ENCODE data around the gene OPCML.

The OPCML gene

GRCh38 chr11:133075351-133075750 lies 456.9 kb downstream of the OPCML start:
- DNase-seq (ENCODE audit: low read depth, low spot score): no peak

GRCh38 chr11:133072858-133073582 lies 459.3 kb downstream of the OPCML start:
- no peak for DNase-seq (ENCODE audit: low read depth, low spot score)

GRCh38 chr11:133072378-133072777 lies 459.9 kb downstream of the OPCML start:
- no peak for DNase-seq (ENCODE audit: low read depth, low spot score)

- no peak for DNase-seq (ENCODE audit: low read depth, low spot score)
Measured at GRCh38 chr11:133070791-133071190, 461.5 kb downstream of the OPCML start.

- no peak for DNase-seq (ENCODE audit: low read depth, low spot score)
Measured at GRCh38 chr11:133070021-133070713, 462.1 kb downstream of the OPCML start.

GRCh38 chr11:133065847-133066485 lies 466.3 kb downstream of the OPCML start:
- DNase-seq (ENCODE audit: low read depth, low spot score): no peak

GRCh38 chr11:133064961-133065360 lies 467.3 kb downstream of the OPCML start:
- no peak for DNase-seq (ENCODE audit: low read depth, low spot score)

GRCh38 chr11:133064152-133064877 lies 468.0 kb downstream of the OPCML start:
- DNase-seq (ENCODE audit: low read depth, low spot score): peak; percentile 76

- no peak for DNase-seq (ENCODE audit: low read depth, low spot score)
Measured at GRCh38 chr11:133058501-133058900, 473.8 kb downstream of the OPCML start.

GRCh38 chr11:133053124-133053776 lies 479.1 kb downstream of the OPCML start:
- DNase-seq (ENCODE audit: low read depth, low spot score): no peak

- DNase-seq (ENCODE audit: low read depth, low spot score): no peak
Measured at GRCh38 chr11:133052537-133052936, 479.8 kb downstream of the OPCML start.

- no peak for DNase-seq (ENCODE audit: low read depth, low spot score)
Measured at GRCh38 chr11:133049244-133050019, 482.9 kb downstream of the OPCML start.

- no peak for DNase-seq (ENCODE audit: low read depth, low spot score)
Measured at GRCh38 chr11:133048270-133048669, 484.0 kb downstream of the OPCML start.

- no peak for DNase-seq (ENCODE audit: low read depth, low spot score)
Measured at GRCh38 chr11:133047771-133048115, 484.6 kb downstream of the OPCML start.

GRCh38 chr11:133047036-133047770 lies 485.1 kb downstream of the OPCML start:
- no peak for DNase-seq (ENCODE audit: low read depth, low spot score)

- DNase-seq (ENCODE audit: low read depth, low spot score): no peak
Measured at GRCh38 chr11:133046252-133046651, 486.0 kb downstream of the OPCML start.

GRCh38 chr11:133041928-133042882 lies 490.1 kb downstream of the OPCML start:
- DNase-seq (ENCODE audit: low read depth, low spot score): no peak

GRCh38 chr11:133041181-133041580 lies 491.1 kb downstream of the OPCML start:
- no peak for DNase-seq (ENCODE audit: low read depth, low spot score)

- no peak for DNase-seq (ENCODE audit: low read depth, low spot score)
Measured at GRCh38 chr11:133040289-133040900, 491.9 kb downstream of the OPCML start.

All from iPS DF 19.7 (cell line).